DND-41 (cell line): Measurements from ENCODE around the gene KAT6B.

Source experiments
- EZH2 ChIP-seq: IDR thresholded peaks from 3 replicates; pipeline ENCODE4 v1.6.1; 2012; ENCODE audit warnings: borderline replicate concordance, low read depth, mild to moderate bottlenecking, moderate library complexity, low read length, inconsistent platforms; ENCODE audit not compliant: severe bottlenecking
- TF ChIP-seq, protein P1 (sequence below): IDR thresholded peaks from 2 replicates; pipeline ENCODE4 v1.5.1; 2012; ENCODE audit warnings: borderline replicate concordance, low read length, moderate library complexity, mild to moderate bottlenecking; ENCODE audit not compliant: poor library complexity, severe bottlenecking; ENCODE audit errors: extremely low read depth

DNA sequence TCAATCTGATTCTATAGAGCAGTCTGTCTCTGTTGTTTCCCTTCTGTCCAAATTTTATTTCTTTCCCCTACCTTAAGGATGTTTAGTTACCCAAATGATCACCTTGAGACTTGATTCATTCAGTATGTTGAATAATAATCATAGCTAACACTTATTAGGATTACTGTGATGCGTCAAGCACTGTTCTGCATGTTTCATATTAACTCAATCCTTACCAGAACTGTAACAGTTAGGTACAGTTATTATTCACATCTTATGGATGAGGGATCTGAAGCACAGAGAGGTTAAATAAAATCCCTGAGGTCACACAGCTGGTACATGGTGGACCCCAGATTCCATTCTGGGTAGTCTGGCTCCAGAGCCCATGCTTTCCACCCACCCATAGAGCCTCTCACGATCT lies 187.1 kb downstream of the KAT6B start:
- TF ChIP-seq, protein P1, sequence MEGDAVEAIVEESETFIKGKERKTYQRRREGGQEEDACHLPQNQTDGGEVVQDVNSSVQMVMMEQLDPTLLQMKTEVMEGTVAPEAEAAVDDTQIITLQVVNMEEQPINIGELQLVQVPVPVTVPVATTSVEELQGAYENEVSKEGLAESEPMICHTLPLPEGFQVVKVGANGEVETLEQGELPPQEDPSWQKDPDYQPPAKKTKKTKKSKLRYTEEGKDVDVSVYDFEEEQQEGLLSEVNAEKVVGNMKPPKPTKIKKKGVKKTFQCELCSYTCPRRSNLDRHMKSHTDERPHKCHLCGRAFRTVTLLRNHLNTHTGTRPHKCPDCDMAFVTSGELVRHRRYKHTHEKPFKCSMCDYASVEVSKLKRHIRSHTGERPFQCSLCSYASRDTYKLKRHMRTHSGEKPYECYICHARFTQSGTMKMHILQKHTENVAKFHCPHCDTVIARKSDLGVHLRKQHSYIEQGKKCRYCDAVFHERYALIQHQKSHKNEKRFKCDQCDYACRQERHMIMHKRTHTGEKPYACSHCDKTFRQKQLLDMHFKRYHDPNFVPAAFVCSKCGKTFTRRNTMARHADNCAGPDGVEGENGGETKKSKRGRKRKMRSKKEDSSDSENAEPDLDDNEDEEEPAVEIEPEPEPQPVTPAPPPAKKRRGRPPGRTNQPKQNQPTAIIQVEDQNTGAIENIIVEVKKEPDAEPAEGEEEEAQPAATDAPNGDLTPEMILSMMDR = no peak
- TF ChIP-seq EZH2 = no peak
